GM18861 (cell line): ENCODE data around the gene DHFR2.

Experiments
- ATAC-seq: cut with Tn5 transposase; IDR thresholded peaks from one replicate; pipeline ENCODE4 v1.9.1; 2021; ENCODE audit not compliant: unreplicated experiment

Gene DHFR2

GRCh38 chr3:94008253-94008652, 54.5 kb downstream of the DHFR2 start:
- no peak for ATAC-seq
